HEK293T (cell line): ENCODE measurements around the gene ITGB1.
A peak's percentile ranks its signal among the peaks of the same experiment; 100 is the strongest.

ENCODE experiments used
- CTCF ChIA-PET: fragments of 350-600 bp; formaldehyde crosslinking; extraction: SDS; loops from one replicate; lab custom pipeline; 2021; ENCODE audit warnings: antibody characterized with exemption, inconsistent platforms; lab: Yijun Ruan, JAX
- POLR2A ChIA-PET: fragments of 350-600 bp; formaldehyde crosslinking; extraction: SDS; loops from one replicate; lab custom pipeline; 2020; ENCODE audit warnings: antibody characterized with exemption, inconsistent platforms; lab: Yijun Ruan, JAX
- DNase-seq: peaks from one replicate; pipeline ENCODE4 v3.0.0; 2012; ENCODE audit warnings: mixed read lengths; ENCODE audit errors: extremely low spot score
- ARNT ChIP-seq: fragments of 450-650 bp; IDR thresholded peaks from 2 replicates; pipeline ENCODE4 v1.6.1; 2017; ENCODE audit warnings: mild to moderate bottlenecking
- BHLHE40 ChIP-seq: fragments of 450-650 bp; IDR thresholded peaks from 2 replicates; pipeline ENCODE4 v1.6.1; 2016; ENCODE audit warnings: mild to moderate bottlenecking, moderate library complexity, borderline replicate concordance
- CTBP1 ChIP-seq: fragments of 450-650 bp; IDR thresholded peaks from 2 replicates; pipeline ENCODE4 v1.6.1; 2016; ENCODE audit warnings: borderline replicate concordance
- ELF4 ChIP-seq: fragments of 450-650 bp; IDR thresholded peaks from 2 replicates; pipeline ENCODE4 v1.6.1; 2017; ENCODE audit warnings: antibody characterized with exemption
- FOXA1 ChIP-seq: fragments of 450-650 bp; IDR thresholded peaks from 2 replicates; pipeline ENCODE4 v1.6.1; 2016; ENCODE audit warnings: mild to moderate bottlenecking
- FOXK2 ChIP-seq: fragments of 450-650 bp; IDR thresholded peaks from 2 replicates; pipeline ENCODE4 v1.6.1; 2016; ENCODE audit warnings: mild to moderate bottlenecking
- FOXM1 ChIP-seq: fragments of 450-650 bp; IDR thresholded peaks from 2 replicates; pipeline ENCODE4 v1.6.1; 2017; ENCODE audit warnings: mild to moderate bottlenecking, borderline replicate concordance
- HDGF ChIP-seq: fragments of 450-650 bp; IDR thresholded peaks from 2 replicates; pipeline ENCODE4 v1.6.1; 2017; ENCODE audit warnings: antibody characterized with exemption, borderline replicate concordance
- L3MBTL2 ChIP-seq: fragments of 450-650 bp; conservative IDR thresholded peaks from 2 replicates; pipeline ENCODE4 v1.6.1; 2016; ENCODE audit warnings: mild to moderate bottlenecking
- LEF1 ChIP-seq: fragments of 450-650 bp; IDR thresholded peaks from 2 replicates; pipeline ENCODE4 v1.6.1; 2017; ENCODE audit warnings: mild to moderate bottlenecking, borderline replicate concordance
- NFRKB ChIP-seq: fragments of 450-650 bp; IDR thresholded peaks from 2 replicates; pipeline ENCODE4 v1.6.1; 2016; ENCODE audit warnings: mild to moderate bottlenecking, moderate library complexity
- SP1 ChIP-seq: fragments of 450-650 bp; IDR thresholded peaks from 2 replicates; pipeline ENCODE4 v1.6.1; 2017
- SUZ12 ChIP-seq: fragments of 450-650 bp; IDR thresholded peaks from 2 replicates; pipeline ENCODE4 v1.6.1; 2016; ENCODE audit warnings: mild to moderate bottlenecking
- TARDBP ChIP-seq: fragments of 450-650 bp; IDR thresholded peaks from 2 replicates; pipeline ENCODE4 v1.6.1; 2016
- ZNF384 ChIP-seq: fragments of 450-650 bp; IDR thresholded peaks from 2 replicates; pipeline ENCODE4 v1.6.1; 2016
- TF ChIP-seq, protein P1 (sequence below): fragments of 450-650 bp; IDR thresholded peaks from 2 replicates; pipeline ENCODE4 v1.6.1; 2016

The ITGB1 gene

DNA sequence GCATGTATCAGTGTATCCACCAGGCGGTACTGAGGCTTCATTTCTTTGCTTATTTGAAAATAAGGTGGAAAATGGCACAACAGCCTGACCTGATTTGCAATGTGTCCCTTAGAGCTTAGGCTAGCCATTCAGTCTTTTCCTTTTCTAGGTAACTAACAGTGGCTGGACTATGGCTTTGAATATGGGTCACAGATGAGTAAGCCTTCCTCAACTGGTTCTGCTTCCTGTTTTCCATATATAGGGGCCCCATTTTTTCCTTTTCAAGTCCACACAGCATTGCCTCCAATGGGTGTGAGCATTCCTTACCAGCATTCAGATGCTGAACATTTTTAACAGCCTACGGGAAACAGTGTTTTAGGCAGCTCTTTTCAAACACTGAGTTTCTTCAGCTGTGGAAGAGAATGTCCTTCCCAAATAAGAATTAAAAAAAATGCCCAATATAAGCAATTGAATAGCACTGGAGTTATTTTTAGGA lies 3.9 kb upstream of the ITGB1 start:
- DNase-seq: no peak
- ChIA-PET POLR2A (interaction anchor here (1.1 kb wide), 1 partner anchor 19 kb away, joined by 3 read pairs; no protein-coding TSS in a partner anchor), CTCF (no interaction called here)
- TF ChIP-seq, protein P1, sequence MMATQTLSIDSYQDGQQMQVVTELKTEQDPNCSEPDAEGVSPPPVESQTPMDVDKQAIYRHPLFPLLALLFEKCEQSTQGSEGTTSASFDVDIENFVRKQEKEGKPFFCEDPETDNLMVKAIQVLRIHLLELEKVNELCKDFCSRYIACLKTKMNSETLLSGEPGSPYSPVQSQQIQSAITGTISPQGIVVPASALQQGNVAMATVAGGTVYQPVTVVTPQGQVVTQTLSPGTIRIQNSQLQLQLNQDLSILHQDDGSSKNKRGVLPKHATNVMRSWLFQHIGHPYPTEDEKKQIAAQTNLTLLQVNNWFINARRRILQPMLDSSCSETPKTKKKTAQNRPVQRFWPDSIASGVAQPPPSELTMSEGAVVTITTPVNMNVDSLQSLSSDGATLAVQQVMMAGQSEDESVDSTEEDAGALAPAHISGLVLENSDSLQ: no peak
- no peak for TF ChIP-seq FOXA1

DNA sequence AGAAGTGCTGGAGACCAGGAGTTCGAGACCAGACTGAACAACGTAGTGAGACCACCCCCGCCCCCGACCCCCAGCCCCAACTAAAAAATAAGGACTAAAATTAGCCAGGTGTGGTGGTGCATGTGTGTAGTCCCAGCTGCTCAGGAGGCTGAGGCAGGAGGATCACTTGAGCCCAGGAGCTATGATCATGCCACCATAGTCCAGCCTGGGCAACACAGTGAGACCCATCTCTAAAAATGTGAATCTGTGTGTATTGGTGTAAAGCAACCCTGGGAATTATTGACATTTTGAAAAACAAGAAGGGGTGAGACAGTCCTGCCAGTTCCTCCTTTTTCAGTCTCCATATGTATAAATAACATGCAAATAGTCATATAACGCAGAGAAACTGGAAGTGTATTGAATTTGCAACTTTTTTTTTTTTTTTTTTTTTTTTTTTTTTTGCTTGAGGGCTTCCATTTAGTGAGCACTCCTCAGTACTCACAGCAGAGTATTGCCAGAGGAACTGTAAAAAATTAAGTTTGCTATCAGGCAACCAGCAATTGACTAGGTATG lies 3.4 kb upstream of the ITGB1 start:
- POLR2A ChIA-PET: interaction anchor here (1.1 kb wide), 1 partner anchor 19 kb away, joined by 3 read pairs; no protein-coding TSS in a partner anchor
- no peak for DNase-seq
- TF ChIP-seq ZNF384: peak; percentile 26; the same call in 1 of the 2 replicates
- TF ChIP-seq TARDBP: no peak
- CTCF ChIA-PET: interaction anchor here (0.6 kb wide), 1 partner anchor 10 kb away, joined by 5 read pairs; no protein-coding TSS in a partner anchor

DNA sequence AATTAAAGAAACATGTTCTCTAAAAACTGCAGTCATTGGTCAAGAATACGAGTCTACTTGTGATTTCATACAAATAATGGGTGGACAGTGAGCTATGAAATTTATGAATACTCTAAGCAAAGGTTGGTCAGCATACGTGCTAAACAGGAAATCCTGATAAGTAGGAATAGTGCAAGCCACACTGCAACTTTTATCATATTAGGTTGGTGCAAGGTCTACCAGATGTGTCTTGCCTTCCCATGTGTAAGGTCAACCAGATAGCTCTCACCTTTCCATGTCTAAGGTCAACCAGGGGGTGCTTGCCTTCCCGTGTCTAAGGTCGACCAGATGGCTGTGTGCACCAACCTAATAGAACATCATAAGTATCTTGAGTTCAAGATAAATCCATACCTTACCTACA lies 2.0 kb upstream of the ITGB1 start:
- CTCF ChIA-PET: interaction anchor here (1.4 kb wide), 1 partner anchor 21 kb away, joined by 5 read pairs; no protein-coding TSS in a partner anchor
- DNase-seq: no peak
- TF ChIP-seq FOXA1 (no peak), NFRKB (no peak), TARDBP (no peak), FOXK2 (no peak), CTBP1 (no peak), FOXM1 (no peak), BHLHE40 (no peak), HDGF (no peak), ZNF384 (no peak), LEF1 (no peak), SUZ12 (no peak), L3MBTL2 (no peak), SP1 (no peak), ELF4 (no peak), ARNT (no peak)
- TF ChIP-seq, protein P1: no peak
- POLR2A ChIA-PET: interaction anchor here (1.4 to 1.7 kb wide), 3 partner anchors 9 to 24 kb away, joined by 4 to 15 read pairs (median 6); no protein-coding TSS in a partner anchor

DNA sequence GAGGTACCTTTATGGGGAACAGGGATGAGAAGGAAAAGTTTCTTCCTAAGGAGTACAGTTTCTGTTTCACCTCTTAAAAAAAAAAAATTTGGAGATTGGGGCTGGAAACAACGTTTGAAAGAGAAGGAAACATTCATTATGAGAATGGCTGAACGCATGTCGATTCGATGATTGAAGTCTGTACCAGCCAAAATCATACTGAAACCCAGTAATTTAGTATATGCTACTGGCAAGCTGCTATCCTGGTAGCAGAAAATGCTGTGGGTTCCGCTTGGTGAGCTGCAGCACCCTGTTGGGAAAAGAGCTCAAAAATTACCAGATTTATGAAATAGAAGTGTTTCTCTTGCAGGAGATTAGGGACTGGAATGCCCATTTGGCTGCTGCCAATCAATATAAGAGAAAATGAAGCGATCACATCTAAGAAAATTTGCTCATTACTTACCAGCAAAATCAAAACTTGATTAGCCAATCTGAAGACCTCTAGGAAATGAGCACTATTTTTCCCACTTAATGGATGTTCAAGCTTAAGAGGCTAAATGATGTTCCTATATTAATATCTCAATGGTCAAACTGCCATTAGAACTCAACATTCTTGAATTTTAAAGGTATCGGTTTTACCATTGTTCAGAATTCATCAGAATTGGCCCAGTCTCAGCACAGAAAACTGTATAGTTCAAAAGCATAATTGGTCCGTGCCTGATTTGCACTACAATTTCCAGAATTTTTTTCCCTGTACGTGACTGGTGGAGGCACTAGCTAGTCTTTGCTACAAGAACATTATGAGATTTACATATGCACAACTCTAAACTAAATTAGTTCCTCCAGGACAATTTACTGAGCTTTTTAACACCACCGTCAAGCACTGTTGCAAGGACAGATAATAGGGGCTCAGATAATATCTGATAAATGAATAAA lies 1.2 kb upstream of the ITGB1 start:
- ChIA-PET POLR2A (interaction anchor here (0.7 to 1.7 kb wide), 5 partner anchors 8 to 52 kb away, joined by 3 to 15 read pairs (median 6); no protein-coding TSS in a partner anchor), CTCF (interaction anchor here (0.7 to 1.4 kb wide), 2 partner anchors 21 to 596 kb away, joined by 4 to 5 read pairs; no protein-coding TSS in a partner anchor)
- DNase-seq: no peak
- TF ChIP-seq L3MBTL2 (0 out of 2 replicates have a peak, but pooled peaks have one; percentile 3), LEF1 (no peak)

DNA sequence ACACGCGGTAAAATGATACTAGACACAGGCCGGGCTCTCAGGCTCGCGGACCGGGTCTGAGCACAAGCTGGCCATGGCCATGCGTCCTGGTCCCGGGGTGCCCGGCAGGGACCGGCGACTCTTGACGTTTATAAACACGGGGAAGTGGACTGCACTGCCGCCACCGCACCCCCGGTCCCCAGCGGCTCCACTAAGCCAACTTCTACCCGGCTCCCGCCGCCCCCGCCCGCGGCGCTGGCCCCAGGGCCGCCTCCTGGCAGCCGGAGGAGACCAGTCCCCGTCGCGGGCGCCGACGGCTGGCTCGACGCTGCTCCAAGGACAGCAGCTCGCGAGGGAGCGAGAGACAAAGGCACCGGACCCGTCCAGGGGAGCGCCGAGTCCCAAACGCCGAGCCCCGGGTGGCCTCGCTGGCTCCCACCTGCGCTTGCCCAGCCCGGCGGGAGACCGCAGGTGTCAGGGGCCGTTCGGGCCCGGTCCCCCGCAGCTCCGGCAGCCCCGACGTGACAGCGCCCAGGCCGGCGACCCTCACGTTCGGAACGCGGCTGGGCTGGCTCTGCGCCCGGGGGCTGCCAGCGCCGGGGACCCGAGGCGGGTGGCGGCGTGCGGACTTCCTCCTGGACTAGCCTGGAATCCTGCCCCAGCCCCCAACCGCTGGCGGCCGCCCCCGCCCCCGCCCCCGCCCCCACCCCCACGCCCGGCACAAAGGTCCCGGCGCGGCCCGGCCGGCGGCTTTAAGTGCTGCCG lies 517 bp downstream of the ITGB1 start:
- no peak for TF ChIP-seq ZNF384
- TF ChIP-seq LEF1: no peak
- TF ChIP-seq HDGF: no peak
- no peak for TF ChIP-seq NFRKB
- no peak for TF ChIP-seq ELF4
- no peak for TF ChIP-seq SP1
- TF ChIP-seq, protein P1: no peak
- no peak for TF ChIP-seq BHLHE40
- no peak for TF ChIP-seq FOXA1
- no peak; the same call in 1 of the 2 replicates for TF ChIP-seq L3MBTL2

More for the DNA sequence above, 517 bp downstream of the ITGB1 start:
- POLR2A ChIA-PET: interaction anchor here (1.8 kb wide), 1 partner anchor 23 kb away, joined by 11 read pairs; no protein-coding TSS in a partner anchor
- DNase-seq: peak; percentile 30
- CTCF ChIA-PET: interaction anchor here (1.4 kb wide), 1 partner anchor 52 kb away, joined by 5 read pairs; no protein-coding TSS in a partner anchor
